Ovary (tissue), 10 donors: ENCODE measurements around the gene OTOP3. TPM values are rescaled to one million over a fixed set of nuclear protein-coding genes. Genes with fewer than 3 reads are reported as not detected.

ENCODE experiments used
- DNase-seq, 5 donors: peaks; one replicate each; pipeline ENCODE4 v3.0.0-alpha.2; 2019 to 2020
- H3K27ac ChIP-seq, 2 donors: fragments of 200-600 bp; one replicate each; pipeline versions ENCODE4 v1.5.1 to v1.8.0; 2019 to 2022
- H3K27me3 ChIP-seq: fragments of 200-600 bp; one replicate; pipeline ENCODE4 v1.8.0; 2022
- H3K36me3 ChIP-seq: fragments of 200-600 bp; sonication (generic); one replicate; pipeline ENCODE4 v1.5.1; 2019
- H3K4me1 ChIP-seq: one replicate; pipeline ENCODE4 v1.8.1; 2013; ENCODE audit warnings: mild to moderate bottlenecking, moderate library complexity; ENCODE audit not compliant: insufficient read depth
- H3K4me3 ChIP-seq: fragments of 200-600 bp; sonication (generic); one replicate; pipeline ENCODE4 v1.5.1; 2017
- H3K9me3 ChIP-seq, 2 donors: fragments of 200-600 bp in 1 of 2; sonication (generic) in 1 of 2; one replicate each; pipeline versions ENCODE4 v1.5.1 to v1.8.1; 2013 to 2019; ENCODE audit warnings: mild to moderate bottlenecking in 1 of 2, moderate library complexity in 1 of 2
- CTCF ChIP-seq, 3 donors: fragments of 450-650 bp in 2 of 3; fragments of 200-600 bp in 1 of 3; IDR thresholded peaks; one replicate each; pipeline versions ENCODE4 v1.5.1 to v1.8.0; 2016 to 2022; ENCODE audit warnings: antibody characterized with exemption in 3 of 3, mild to moderate bottlenecking in 1 of 3
- EP300 ChIP-seq: sonication (generic); formaldehyde crosslinking; IDR thresholded peaks from one replicate; pipeline ENCODE4 v1.6.1; 2017; ENCODE audit warnings: antibody characterized with exemption
- POLR2A ChIP-seq: fragments of 450-650 bp; IDR thresholded peaks from one replicate; pipeline ENCODE4 v1.6.1; 2017; ENCODE audit warnings: antibody characterized with exemption, mild to moderate bottlenecking, moderate library complexity
- WGBS, 3 donors: extraction: QIAGEN DNeasy Blood & Tissue Kit in 1 of 3; methylation state at CpG; one replicate each; pipeline versions ENCODE4 v1.1.5 to v1.1.7; 2013 to 2017; 5-methylcytosine and 5-hydroxymethylcytosine counted together
- intact Hi-C, 4 donors: fragments of 100-400 bp; cut with DNase I; formaldehyde crosslinking; loops; one replicate each; pipeline versions ENCODE4 v1.11.0 to v1.15.1; 2022 to 2023
- long read RNA-seq, 3 donors: library from polyadenylated mRNA in 2 of 3; unstranded in 2 of 3; transcript quantifications; one replicate each; pipeline ENCODE4 v2.0.0 and lab custom pipeline, GENCODE V29; 2021 to 2026
- polyA plus RNA-seq, 2 donors: library from polyadenylated mRNA; stranded (reverse); fragments of 200-250 nt in 1 of 2; fragments of 350-450 nt in 1 of 2; fragmentation: Illumina TruSeq in 1 of 2; extraction: RNeasy Lipid Tissue Mini Kit (QIAGEN cat#74804) in 1 of 2; gene quantifications; one replicate each; pipeline ENCODE4 v1.2.3, GENCODE V29; 2013 to 2014
- total RNA-seq, 7 donors: library from RNA; depleted of rRNA in 2 of 7; stranded (reverse); fragments of >200 nt in 2 of 7; fragmentation: NEBNext Ultra II Directional in 3 of 7; extraction: Animal tissue kit (Norgen Biotek cat#: 25700) in 3 of 7; gene quantifications; one replicate each; pipeline versions ENCODE4 v1.1.0 to v1.2.4, GENCODE V29; 2016 to 2023
- donor health status: DM: no; HTN: no; CAD: no; lungs with moderate emphysema.
- donor health status: DM: no; HTN: no; CAD: no.
- donor health status: Bipolar disorder and iron deficiency.
- donor health status: DM: yes; HTN: yes; CAD: no.
- donor health status: DM: no; HTN: no; CAD: no.
- donor health status: DM: yes; HTN: yes; CAD: no.

OTOP3 gene
- total RNA-seq (not detected), polyA plus RNA-seq (not detected)
- long read RNA-seq, donor 1: 0 reads
- long read RNA-seq, donor 2: 0 reads
- long read RNA-seq, donor 3: 0 reads

- TF ChIP-seq CTCF (IDR thresholded peaks at IDR 0.05) (no peak), POLR2A (no peak), EP300 (no peak)
- no peak for DNase-seq
- H3K27me3 ChIP-seq: peaks cover 5% of the 10 kb centered on the region
- H3K4me3 ChIP-seq: no peak within 1 kb of the TSS
- intact Hi-C loops: no loop called here
- no peaks in the 10 kb centered on the region for H3K36me3 ChIP-seq
- no peaks in the 10 kb centered on the region for H3K4me1 ChIP-seq
- no peaks in the 10 kb centered on the region for H3K9me3 ChIP-seq
- no peak within 1 kb of the TSS for H3K27ac ChIP-seq
- WGBS, 3 donors: 3 to 4% (median 3%) methylated on average over 67 to 78 of the region's 78 CpGs
These were observed at the start of gene OTOP3 for GRCh38 chr17:74935585-74936469. OTOP3 (plus strand) TSS chr17:74935898; CDS start chr17:74935922, 24 bp downstream.

- Histone ChIP-seq H3K27ac (no peak overlapping the region), H3K27me3 (no peaks in the 10 kb centered on the region), H3K9me3 (no peaks in the 10 kb centered on the region), H3K36me3 (no peaks in the 10 kb centered on the region), H3K4me3 (no peak overlapping the region), H3K4me1 (peaks cover 3% of the 10 kb centered on the region)
- WGBS, 3 donors: 50 to 57% (median 53%) methylated on average over 13 of the region's 13 CpGs
- intact Hi-C loops: no loop called here
- no peak for DNase-seq
- TF ChIP-seq EP300 (no peak), CTCF (IDR thresholded peaks at IDR 0.05) (no peak), POLR2A (no peak)
These were observed 47.2 kb upstream of the OTOP3 start for GRCh38 chr17:74888469-74888868.

GRCh38 chr17:74890554-74890953 lies 45.1 kb upstream of the OTOP3 start:
- no peaks in the 10 kb centered on the region for H3K27me3 ChIP-seq

More at GRCh38 chr17:74890554-74890953, 45.1 kb upstream of the OTOP3 start:
- intact Hi-C loops: no loop called here
- no peaks in the 10 kb centered on the region for H3K36me3 ChIP-seq
- no peak overlapping the region for H3K27ac ChIP-seq
- H3K4me1 ChIP-seq: peaks cover 3% of the 10 kb centered on the region
- 84 to 90% (median 88%) methylated on average over 7 of the region's 7 CpGs for WGBS, 3 donors
- DNase-seq: no peak
- H3K9me3 ChIP-seq: no peaks in the 10 kb centered on the region
- H3K4me3 ChIP-seq: no peak overlapping the region
- no peak for TF ChIP-seq EP300
- TF ChIP-seq POLR2A: no peak
- TF ChIP-seq CTCF (IDR thresholded peaks at IDR 0.05): no peak
